HepG2 (cell line): ENCODE results near the gene SYPL2. TPM values are rescaled to one million over a fixed set of nuclear protein-coding genes. Genes with fewer than 3 reads are reported as not detected.

Experiments used
- AGO1 ChIP-seq: fragments of 200-400 bp; formaldehyde crosslinking; IDR thresholded peaks from 2 replicates; pipeline ENCODE4 v1.6.1; 2017; ENCODE audit warnings: mild to moderate bottlenecking, low read depth, low read length, moderate library complexity; ENCODE audit not compliant: poor library complexity, severe bottlenecking
- CERS6 ChIP-seq: sonication (generic); formaldehyde crosslinking; IDR thresholded peaks from 2 replicates; pipeline ENCODE4 v1.5.0; 2020; ENCODE audit warnings: missing genetic modification reagents
- ESRRA ChIP-seq: sonication (generic); formaldehyde crosslinking; IDR thresholded peaks from 2 replicates; pipeline ENCODE4 v1.5.1; 2020; ENCODE audit warnings: mild to moderate bottlenecking, low read depth, missing genetic modification reagents
- GFI1 ChIP-seq: sonication (generic); formaldehyde crosslinking; IDR thresholded peaks from 2 replicates; pipeline ENCODE4 v1.5.0; 2020; ENCODE audit warnings: missing genetic modification reagents, mild to moderate bottlenecking, borderline replicate concordance
- HCFC1 ChIP-seq: fragments of 150-350 bp; IDR thresholded peaks from 2 replicates; pipeline ENCODE4 v1.6.1; 2014; ENCODE audit warnings: low read depth, low read length
- NFATC3 ChIP-seq: sonication (generic); formaldehyde crosslinking; IDR thresholded peaks from 2 replicates; pipeline ENCODE4 v1.5.1; 2020; ENCODE audit warnings: mild to moderate bottlenecking, missing genetic modification reagents
- NFKBIZ ChIP-seq: IDR thresholded peaks from 2 replicates; pipeline ENCODE4 v1.6.1; 2018; ENCODE audit warnings: missing genetic modification reagents, missing compliant biosample characterization
- RFX3 ChIP-seq: IDR thresholded peaks from 2 replicates; pipeline ENCODE4 v1.6.1; 2016; ENCODE audit warnings: missing biosample characterization, missing genetic modification reagents
- RFX5 ChIP-seq: IDR thresholded peaks from 2 replicates; pipeline ENCODE4 v1.6.1; 2011; ENCODE audit warnings: low read depth, low read length, improper control_type of control experiment
- SOX6 ChIP-seq, 2 experiments: fragments of 450-650 bp in 1 of 2; sonication (generic) in 1 of 2; formaldehyde crosslinking in 1 of 2; IDR thresholded peaks; 2 replicates each; pipeline versions ENCODE4 v1.4.0 to v1.6.1; 2017 to 2020; ENCODE audit warnings: antibody characterized with exemption in 1 of 2, mild to moderate bottlenecking in 1 of 2, missing genetic modification reagents in 1 of 2
- THAP8 ChIP-seq: sonication (generic); formaldehyde crosslinking; IDR thresholded peaks from 2 replicates; pipeline ENCODE4 v1.5.1; 2020; ENCODE audit warnings: missing genetic modification reagents, mild to moderate bottlenecking, borderline replicate concordance
- TOPORS ChIP-seq: sonication (generic); formaldehyde crosslinking; IDR thresholded peaks from 2 replicates; pipeline ENCODE4 v1.8.0; 2023; ENCODE audit warnings: mild to moderate bottlenecking, missing genetic modification reagents
- U2AF1 ChIP-seq: fragments of 200-400 bp; formaldehyde crosslinking; optimal IDR thresholded peaks from 2 replicates; pipeline ENCODE3; 2017; ENCODE audit warnings: mild to moderate bottlenecking, low read depth, low read length
- ZFP36L2 ChIP-seq: sonication (generic); formaldehyde crosslinking; IDR thresholded peaks from 2 replicates; pipeline ENCODE4 v1.4.0; 2020; ENCODE audit warnings: missing genetic modification reagents
- ZNF547 ChIP-seq: sonication (generic); formaldehyde crosslinking; IDR thresholded peaks from 2 replicates; pipeline ENCODE4 v1.5.1; 2020; ENCODE audit warnings: mild to moderate bottlenecking, missing genetic modification reagents
- ZNF556 ChIP-seq: sonication (generic); formaldehyde crosslinking; IDR thresholded peaks from 2 replicates; pipeline ENCODE4 v1.4.0; 2020; ENCODE audit warnings: mild to moderate bottlenecking, missing genetic modification reagents, borderline replicate concordance
- polyA plus RNA-seq, 8 experiments: library from polyadenylated mRNA; depleted of rRNA in 3 of 8; stranded (reverse) in 7 of 8; unstranded in 1 of 8; fragments of >200 nt; fragmentation: Illumina TruSeq in 4 of 8; extraction: Trizol in 4 of 8; gene quantifications; 2 replicates each; pipeline versions ENCODE4 v1.2.1 to v1.2.3, GENCODE V29; 2011 to 2016; ENCODE audit warnings: low read depth in 4 of 8, missing spikeins in 1 of 8, mixed read lengths in 1 of 8; ENCODE audit not compliant: insufficient read depth in 1 of 8
- total RNA-seq, 5 experiments: library from RNA; depleted of rRNA; stranded (reverse); fragments of >200 nt; fragmentation: Illumina TruSeq; extraction: Trizol; gene quantifications; 2 replicates each; pipeline ENCODE4 v1.2.3, GENCODE V29; 2016; ENCODE audit warnings: low read depth in 1 of 5
- TF ChIP-seq, protein P1 (sequence below): sonication (generic); formaldehyde crosslinking; IDR thresholded peaks from 2 replicates; pipeline ENCODE4 v1.8.1; 2023; ENCODE audit warnings: mild to moderate bottlenecking, missing genetic modification reagents
- TF ChIP-seq, protein P2 (sequence below): sonication (generic); formaldehyde crosslinking; IDR thresholded peaks from 2 replicates; pipeline ENCODE4 v1.4.0; 2020; ENCODE audit warnings: missing genetic modification reagents
- TF ChIP-seq, protein P3 (sequence below): sonication (generic); formaldehyde crosslinking; IDR thresholded peaks from 2 replicates; pipeline ENCODE4 v1.4.0; 2020; ENCODE audit warnings: missing genetic modification reagents

The SYPL2 gene
- total and polyA plus RNA-seq, 2 of the 13 experiments (the other 11 are each of a cell fraction or from before 2014, with no cell fraction given) = 0.17 to 0.24 TPM

- TF ChIP-seq CERS6 (CRISPR knock-in tag) (no peak), ZFP36L2 (CRISPR knock-in tag) (no peak), TOPORS (no peak), HCFC1 (peak; percentile 24; the same call in 1 of the 2 replicates), U2AF1 (peak; percentile 34), SOX6 (IDR thresholded peaks at IDR 0.05) (no peak), SOX6 (CRISPR knock-in tag; IDR thresholded peaks at IDR 0.05) (peak; percentile 63), NFKBIZ (CRISPR knock-in tag) (peak; percentile 75), AGO1 (peak; percentile 51), NFATC3 (no peak), ZNF556 (no peak), THAP8 (CRISPR knock-in tag) (no peak), ZNF547 (CRISPR knock-in tag) (0 out of 2 replicates have a peak, but pooled peaks have one; percentile 28), GFI1 (CRISPR knock-in tag) (no peak), ESRRA (peak; percentile 62; the same call in 1 of the 2 replicates), RFX5 (peak; percentile 85), RFX3 (CRISPR knock-in tag) (peak; percentile 67)
- TF ChIP-seq, protein P1, sequence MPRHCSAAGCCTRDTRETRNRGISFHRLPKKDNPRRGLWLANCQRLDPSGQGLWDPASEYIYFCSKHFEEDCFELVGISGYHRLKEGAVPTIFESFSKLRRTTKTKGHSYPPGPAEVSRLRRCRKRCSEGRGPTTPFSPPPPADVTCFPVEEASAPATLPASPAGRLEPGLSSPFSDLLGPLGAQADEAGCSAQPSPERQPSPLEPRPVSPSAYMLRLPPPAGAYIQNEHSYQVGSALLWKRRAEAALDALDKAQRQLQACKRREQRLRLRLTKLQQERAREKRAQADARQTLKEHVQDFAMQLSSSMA = 0 out of 2 replicates have a peak, but pooled peaks have one; percentile 28
- TF ChIP-seq, protein P2, sequence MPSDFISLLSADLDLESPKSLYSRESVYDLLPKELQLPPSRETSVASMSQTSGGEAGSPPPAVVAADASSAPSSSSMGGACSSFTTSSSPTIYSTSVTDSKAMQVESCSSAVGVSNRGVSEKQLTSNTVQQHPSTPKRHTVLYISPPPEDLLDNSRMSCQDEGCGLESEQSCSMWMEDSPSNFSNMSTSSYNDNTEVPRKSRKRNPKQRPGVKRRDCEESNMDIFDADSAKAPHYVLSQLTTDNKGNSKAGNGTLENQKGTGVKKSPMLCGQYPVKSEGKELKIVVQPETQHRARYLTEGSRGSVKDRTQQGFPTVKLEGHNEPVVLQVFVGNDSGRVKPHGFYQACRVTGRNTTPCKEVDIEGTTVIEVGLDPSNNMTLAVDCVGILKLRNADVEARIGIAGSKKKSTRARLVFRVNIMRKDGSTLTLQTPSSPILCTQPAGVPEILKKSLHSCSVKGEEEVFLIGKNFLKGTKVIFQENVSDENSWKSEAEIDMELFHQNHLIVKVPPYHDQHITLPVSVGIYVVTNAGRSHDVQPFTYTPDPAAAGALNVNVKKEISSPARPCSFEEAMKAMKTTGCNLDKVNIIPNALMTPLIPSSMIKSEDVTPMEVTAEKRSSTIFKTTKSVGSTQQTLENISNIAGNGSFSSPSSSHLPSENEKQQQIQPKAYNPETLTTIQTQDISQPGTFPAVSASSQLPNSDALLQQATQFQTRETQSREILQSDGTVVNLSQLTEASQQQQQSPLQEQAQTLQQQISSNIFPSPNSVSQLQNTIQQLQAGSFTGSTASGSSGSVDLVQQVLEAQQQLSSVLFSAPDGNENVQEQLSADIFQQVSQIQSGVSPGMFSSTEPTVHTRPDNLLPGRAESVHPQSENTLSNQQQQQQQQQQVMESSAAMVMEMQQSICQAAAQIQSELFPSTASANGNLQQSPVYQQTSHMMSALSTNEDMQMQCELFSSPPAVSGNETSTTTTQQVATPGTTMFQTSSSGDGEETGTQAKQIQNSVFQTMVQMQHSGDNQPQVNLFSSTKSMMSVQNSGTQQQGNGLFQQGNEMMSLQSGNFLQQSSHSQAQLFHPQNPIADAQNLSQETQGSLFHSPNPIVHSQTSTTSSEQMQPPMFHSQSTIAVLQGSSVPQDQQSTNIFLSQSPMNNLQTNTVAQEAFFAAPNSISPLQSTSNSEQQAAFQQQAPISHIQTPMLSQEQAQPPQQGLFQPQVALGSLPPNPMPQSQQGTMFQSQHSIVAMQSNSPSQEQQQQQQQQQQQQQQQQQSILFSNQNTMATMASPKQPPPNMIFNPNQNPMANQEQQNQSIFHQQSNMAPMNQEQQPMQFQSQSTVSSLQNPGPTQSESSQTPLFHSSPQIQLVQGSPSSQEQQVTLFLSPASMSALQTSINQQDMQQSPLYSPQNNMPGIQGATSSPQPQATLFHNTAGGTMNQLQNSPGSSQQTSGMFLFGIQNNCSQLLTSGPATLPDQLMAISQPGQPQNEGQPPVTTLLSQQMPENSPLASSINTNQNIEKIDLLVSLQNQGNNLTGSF (CRISPR knock-in tag) = no peak
- TF ChIP-seq, protein P3, sequence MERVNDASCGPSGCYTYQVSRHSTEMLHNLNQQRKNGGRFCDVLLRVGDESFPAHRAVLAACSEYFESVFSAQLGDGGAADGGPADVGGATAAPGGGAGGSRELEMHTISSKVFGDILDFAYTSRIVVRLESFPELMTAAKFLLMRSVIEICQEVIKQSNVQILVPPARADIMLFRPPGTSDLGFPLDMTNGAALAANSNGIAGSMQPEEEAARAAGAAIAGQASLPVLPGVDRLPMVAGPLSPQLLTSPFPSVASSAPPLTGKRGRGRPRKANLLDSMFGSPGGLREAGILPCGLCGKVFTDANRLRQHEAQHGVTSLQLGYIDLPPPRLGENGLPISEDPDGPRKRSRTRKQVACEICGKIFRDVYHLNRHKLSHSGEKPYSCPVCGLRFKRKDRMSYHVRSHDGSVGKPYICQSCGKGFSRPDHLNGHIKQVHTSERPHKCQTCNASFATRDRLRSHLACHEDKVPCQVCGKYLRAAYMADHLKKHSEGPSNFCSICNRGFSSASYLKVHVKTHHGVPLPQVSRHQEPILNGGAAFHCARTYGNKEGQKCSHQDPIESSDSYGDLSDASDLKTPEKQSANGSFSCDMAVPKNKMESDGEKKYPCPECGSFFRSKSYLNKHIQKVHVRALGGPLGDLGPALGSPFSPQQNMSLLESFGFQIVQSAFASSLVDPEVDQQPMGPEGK (CRISPR knock-in tag) = no peak
These were observed 39.8 kb upstream of the SYPL2 start, which contains the start of gene PSMA5 (continued) for GRCh38 chr1:109426281-109427170.
